OCI-LY7 (cell line): ENCODE results near the gene CPD. TPM values are rescaled to one million over a fixed set of nuclear protein-coding genes. Genes with fewer than 3 reads are reported as not detected.

Experiments
- BruUV-seq: library from RNA; stranded (reverse); fragments of 400-500 nt; replicated peaks from 2 replicates; lab custom pipeline; 2021; lab: Mats Ljungman, UMichigan
- CTCF ChIA-PET: fragments of 300-600 bp; sonication (Branson Sonifier 250); formaldehyde crosslinking; loops from one replicate; lab custom pipeline; 2022; ENCODE audit warnings: antibody characterized with exemption; ENCODE audit not compliant: unreplicated experiment; lab: Charles Lee
- POLR2A ChIA-PET: fragments of 300-600 bp; sonication (Branson Sonifier 250); formaldehyde crosslinking; loops from one replicate; lab custom pipeline; 2022; ENCODE audit warnings: antibody characterized with exemption; lab: Charles Lee
- DNase-seq: peaks from one replicate; pipeline ENCODE4 v3.0.0-alpha.2; 2015; ENCODE audit warnings: low spot score
- H2AFZ ChIP-seq: fragments of 200-600 bp; sonication (generic), shearing (Covaris generic); 2 replicates; pipeline ENCODE4 v1.6.1; 2014; ENCODE audit warnings: mild to moderate bottlenecking, antibody characterized with exemption, low read length, moderate library complexity
- H3K27ac ChIP-seq: fragments of 200-600 bp; sonication (generic); 2 replicates; pipeline ENCODE4 v1.5.1; 2014; ENCODE audit warnings: mixed run types, low read depth, mild to moderate bottlenecking, moderate library complexity, low read length, inconsistent platforms; ENCODE audit not compliant: poor library complexity, severe bottlenecking
- H3K36me3 ChIP-seq: fragments of 200-600 bp; sonication (generic); 2 replicates; pipeline ENCODE4 v1.6.1; 2014; ENCODE audit warnings: mild to moderate bottlenecking, antibody characterized with exemption, low read length, moderate library complexity, mixed read lengths; ENCODE audit not compliant: insufficient read depth
- H3K4me1 ChIP-seq: fragments of 200-600 bp; sonication (generic); 2 replicates; pipeline ENCODE4 v1.5.1; 2014; ENCODE audit warnings: mild to moderate bottlenecking, low read length; ENCODE audit not compliant: insufficient read depth, poor library complexity, severe bottlenecking
- H3K4me2 ChIP-seq: fragments of 200-600 bp; sonication (generic); 2 replicates; pipeline ENCODE4 v1.6.1; 2014; ENCODE audit warnings: mild to moderate bottlenecking, low read length
- H3K4me3 ChIP-seq: fragments of 200-600 bp; sonication (generic); 2 replicates; pipeline ENCODE4 v1.5.1; 2014; ENCODE audit warnings: mild to moderate bottlenecking, low read depth, low read length; ENCODE audit not compliant: poor library complexity, severe bottlenecking
- H3K79me2 ChIP-seq: fragments of 200-600 bp; sonication (generic); 2 replicates; pipeline ENCODE4 v1.6.1; 2016; ENCODE audit warnings: low read depth, mild to moderate bottlenecking, low read length, moderate library complexity, mixed read lengths; ENCODE audit not compliant: insufficient read depth
- H3K9me2 ChIP-seq: fragments of 200-600 bp; sonication (generic); 2 replicates; pipeline ENCODE4 v1.6.1; 2016; ENCODE audit warnings: mild to moderate bottlenecking, low read length, mixed read lengths; ENCODE audit not compliant: insufficient read depth
- H3K9me3 ChIP-seq: fragments of 200-600 bp; sonication (generic); 2 replicates; pipeline ENCODE4 v1.6.1; 2014; ENCODE audit warnings: mild to moderate bottlenecking, mixed run types, low read length, mixed read lengths
- H4K20me1 ChIP-seq: fragments of 200-600 bp; sonication (generic); 2 replicates; pipeline ENCODE4 v1.6.1; 2014; ENCODE audit warnings: mild to moderate bottlenecking, antibody characterized with exemption, low read length, moderate library complexity, mixed read lengths; ENCODE audit not compliant: insufficient read depth
- EZH2phosphoT487 ChIP-seq: fragments of 200-600 bp; sonication (generic); IDR thresholded peaks from 2 replicates; pipeline ENCODE4 v1.6.1; 2018; ENCODE audit warnings: low read depth, borderline replicate concordance, mild to moderate bottlenecking, mixed run types, antibody characterized with exemption, low read length, moderate library complexity, mixed read lengths
- intact Hi-C: fragments of 100-400 bp; cut with micrococcal nuclease; formaldehyde crosslinking; loops from one replicate; pipeline ENCODE4 v1.10.0; 2022; ENCODE audit not compliant: unreplicated experiment
- total RNA-seq, 2 experiments: library from RNA; depleted of rRNA in 1 of 2; stranded (reverse); fragments of >200 nt in 1 of 2; shearing (Covaris generic) in 1 of 2; gene quantifications; 2 replicates each; pipeline ENCODE4 v1.2.3, GENCODE V29; 2014 to 2022
- TF ChIP-seq, protein P1 (sequence below): fragments of 200-600 bp; sonication (generic); conservative IDR thresholded peaks from 2 replicates; pipeline ENCODE4 v1.5.1; 2014; ENCODE audit warnings: mild to moderate bottlenecking, antibody characterized with exemption, low read length, moderate library complexity, mixed read lengths

Gene CPD
- total RNA-seq, 2 experiments from 2014 or later, result 16.4 to 24.0 TPM

DNA sequence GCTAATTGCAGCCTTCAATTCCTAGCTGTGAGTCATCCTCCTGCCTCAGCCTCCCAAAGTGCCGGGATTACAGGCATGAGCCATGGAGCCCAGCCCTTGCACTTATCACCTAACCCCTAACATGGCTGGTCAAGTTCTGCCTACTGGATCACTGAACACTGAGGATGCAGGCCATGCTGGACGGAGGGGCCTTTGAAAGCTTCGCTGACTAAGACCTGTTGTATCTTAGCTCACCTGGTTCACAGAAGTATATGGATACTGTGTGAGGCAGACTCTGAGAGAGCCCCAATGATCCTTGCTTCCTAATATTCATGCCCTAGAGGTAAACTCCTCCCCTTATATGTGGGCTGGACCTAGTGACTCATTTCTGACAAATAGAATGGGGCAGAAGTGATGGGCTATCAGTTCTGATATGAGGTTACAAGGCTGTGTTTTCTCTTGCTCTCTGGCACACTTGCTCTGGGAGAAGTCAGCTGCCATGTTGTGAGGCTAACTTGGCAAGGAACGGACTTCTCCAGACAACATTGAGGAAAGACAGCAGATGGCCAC is 33.1 kb upstream of the CPD start:
- H3K4me1 ChIP-seq, result no peaks in the 10 kb centered on the region
- H3K9me3 ChIP-seq, result no peaks in the 10 kb centered on the region
- H2AFZ ChIP-seq, result no peak overlapping the region
- H4K20me1 ChIP-seq, result no peaks in the 10 kb centered on the region
- ChIA-PET POLR2A (interaction anchor here (0.6 to 1.2 kb wide), 2 partner anchors 20 to 23 kb away, joined by 4 read pairs; no protein-coding TSS in a partner anchor), CTCF (no interaction called here)
- H3K4me3 ChIP-seq, result no peak overlapping the region
- TF ChIP-seq, protein P1, sequence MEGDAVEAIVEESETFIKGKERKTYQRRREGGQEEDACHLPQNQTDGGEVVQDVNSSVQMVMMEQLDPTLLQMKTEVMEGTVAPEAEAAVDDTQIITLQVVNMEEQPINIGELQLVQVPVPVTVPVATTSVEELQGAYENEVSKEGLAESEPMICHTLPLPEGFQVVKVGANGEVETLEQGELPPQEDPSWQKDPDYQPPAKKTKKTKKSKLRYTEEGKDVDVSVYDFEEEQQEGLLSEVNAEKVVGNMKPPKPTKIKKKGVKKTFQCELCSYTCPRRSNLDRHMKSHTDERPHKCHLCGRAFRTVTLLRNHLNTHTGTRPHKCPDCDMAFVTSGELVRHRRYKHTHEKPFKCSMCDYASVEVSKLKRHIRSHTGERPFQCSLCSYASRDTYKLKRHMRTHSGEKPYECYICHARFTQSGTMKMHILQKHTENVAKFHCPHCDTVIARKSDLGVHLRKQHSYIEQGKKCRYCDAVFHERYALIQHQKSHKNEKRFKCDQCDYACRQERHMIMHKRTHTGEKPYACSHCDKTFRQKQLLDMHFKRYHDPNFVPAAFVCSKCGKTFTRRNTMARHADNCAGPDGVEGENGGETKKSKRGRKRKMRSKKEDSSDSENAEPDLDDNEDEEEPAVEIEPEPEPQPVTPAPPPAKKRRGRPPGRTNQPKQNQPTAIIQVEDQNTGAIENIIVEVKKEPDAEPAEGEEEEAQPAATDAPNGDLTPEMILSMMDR, result no peak
- TF ChIP-seq EZH2phosphoT487, result no peak
- intact Hi-C loops, result loop anchor here (10.0 kb wide), 1 partner anchor 209 kb away; no protein-coding TSS in a partner anchor
- no peaks in the 10 kb centered on the region for H3K79me2 ChIP-seq
- no peaks in the 10 kb centered on the region for H3K36me3 ChIP-seq
- no peak overlapping the region for H3K4me2 ChIP-seq
- no peaks in the 10 kb centered on the region for H3K9me2 ChIP-seq
- DNase-seq, result no peak
- no peak overlapping the region for H3K27ac ChIP-seq
- BruUV-seq, result no TSS peak

DNA sequence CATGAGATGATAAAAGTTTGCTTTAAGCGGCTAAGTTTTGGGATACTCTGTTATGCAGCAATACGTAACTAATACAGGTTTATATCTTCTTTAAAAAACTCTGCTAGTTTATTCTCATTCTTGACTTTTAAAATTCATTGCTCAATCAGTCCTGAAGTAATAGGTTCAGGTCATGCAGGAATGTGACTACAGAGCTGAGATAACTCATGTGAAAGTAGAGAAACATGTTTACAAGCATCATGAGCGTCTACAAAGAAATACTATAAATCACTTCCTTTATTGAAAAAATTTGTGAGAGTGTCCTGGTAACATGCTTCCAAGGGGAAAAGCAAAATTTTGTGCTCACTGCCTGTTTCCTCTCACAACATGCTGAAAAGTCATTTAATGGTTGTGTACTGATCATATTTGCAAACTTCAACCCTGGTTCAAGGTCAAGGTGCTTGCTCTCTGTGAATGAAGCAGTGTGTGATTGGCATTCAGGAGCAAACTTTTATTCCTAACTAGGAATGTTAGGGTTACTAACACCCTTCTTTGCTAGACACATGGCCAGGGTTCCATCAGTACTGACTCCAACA is 32.4 kb upstream of the CPD start:
- no peak for DNase-seq
- H3K27ac ChIP-seq, result no peak overlapping the region
- intact Hi-C loops, result loop anchor here (10.0 kb wide), 1 partner anchor 208 kb away; no protein-coding TSS in a partner anchor
- H2AFZ ChIP-seq, result no peak overlapping the region
- ChIA-PET POLR2A (interaction anchor here (1.2 kb wide), 1 partner anchor 20 kb away, joined by 4 read pairs; no protein-coding TSS in a partner anchor), CTCF (no interaction called here)
- H3K36me3 ChIP-seq, result no peaks in the 10 kb centered on the region
- no peaks in the 10 kb centered on the region for H3K79me2 ChIP-seq
- no TSS peak for BruUV-seq
- no peaks in the 10 kb centered on the region for H4K20me1 ChIP-seq
- no peaks in the 10 kb centered on the region for H3K9me3 ChIP-seq
- TF ChIP-seq EZH2phosphoT487, result no peak
- TF ChIP-seq, protein P1, result no peak
- no peak overlapping the region for H3K4me3 ChIP-seq
- H3K4me1 ChIP-seq, result no peaks in the 10 kb centered on the region
- no peaks in the 10 kb centered on the region for H3K9me2 ChIP-seq
- no peak overlapping the region for H3K4me2 ChIP-seq

DNA sequence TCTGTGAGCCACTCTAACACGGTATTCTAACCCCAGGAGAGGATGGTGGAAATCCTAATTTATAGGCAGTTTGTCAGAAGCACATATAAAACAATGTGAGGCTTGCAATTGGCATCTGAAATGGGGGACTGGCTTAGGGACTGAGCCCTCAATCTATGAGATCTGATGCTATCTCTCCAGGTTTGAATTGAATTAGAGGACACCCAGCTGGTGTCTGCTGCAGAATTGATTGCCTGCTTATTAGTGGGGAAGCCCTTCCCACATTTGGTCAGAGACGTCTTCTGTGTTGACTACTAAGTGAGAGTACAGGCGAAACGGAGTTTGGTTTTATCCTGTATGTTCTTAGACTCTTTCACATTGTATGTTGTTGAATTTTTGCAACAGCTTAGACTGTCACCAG is 31.2 kb upstream of the CPD start:
- ChIA-PET CTCF (no interaction called here), POLR2A (interaction anchor here (0.7 kb wide), 1 partner anchor 233 kb away, joined by 3 read pairs; no protein-coding TSS in a partner anchor)
- no peak for TF ChIP-seq EZH2phosphoT487
- TF ChIP-seq, protein P1, result no peak
- no peak for DNase-seq
- BruUV-seq, result no TSS peak
- no peak overlapping the region for H3K4me3 ChIP-seq
- H3K9me3 ChIP-seq, result no peaks in the 10 kb centered on the region
- H3K36me3 ChIP-seq, result no peaks in the 10 kb centered on the region
- H2AFZ ChIP-seq, result no peak overlapping the region
- H4K20me1 ChIP-seq, result no peaks in the 10 kb centered on the region
- no peaks in the 10 kb centered on the region for H3K9me2 ChIP-seq
- no peaks in the 10 kb centered on the region for H3K4me1 ChIP-seq
- H3K27ac ChIP-seq, result no peak overlapping the region
- intact Hi-C loops, result loop anchor here (10.0 kb wide), 1 partner anchor 207 kb away; no protein-coding TSS in a partner anchor
- H3K79me2 ChIP-seq, result no peaks in the 10 kb centered on the region
- no peak overlapping the region for H3K4me2 ChIP-seq
